NT2/D1 (cell line): Measurements from ENCODE around the gene ADGRB3.

ENCODE experiments used
- DNase-seq: peaks from one replicate; pipeline ENCODE4 v3.0.0-alpha.2; 2011; ENCODE audit warnings: low read depth, low spot score
- H3K27me3 ChIP-seq: 2 replicates; pipeline ENCODE4 v1.6.0; 2011; ENCODE audit warnings: mild to moderate bottlenecking; ENCODE audit not compliant: insufficient read length, insufficient read depth
- H3K36me3 ChIP-seq: 2 replicates; pipeline ENCODE4 v1.6.1; 2011; ENCODE audit warnings: mild to moderate bottlenecking, low read length, mixed read lengths; ENCODE audit not compliant: insufficient read depth, insufficient read length
- H3K4me1 ChIP-seq: 2 replicates; pipeline ENCODE4 v1.5.1; 2011; ENCODE audit not compliant: insufficient read depth, insufficient read length
- H3K4me3 ChIP-seq: 2 replicates; pipeline ENCODE4 v1.5.1; 2011; ENCODE audit warnings: low read depth; ENCODE audit not compliant: insufficient read length
- H3K9ac ChIP-seq: 2 replicates; pipeline ENCODE4 v1.6.0; 2011; ENCODE audit warnings: low read depth; ENCODE audit not compliant: insufficient read length
- H3K9me3 ChIP-seq: 2 replicates; pipeline ENCODE4 v1.5.1; 2011; ENCODE audit warnings: mild to moderate bottlenecking, low read length; ENCODE audit not compliant: insufficient read depth
- SUZ12 ChIP-seq: IDR thresholded peaks from 2 replicates; pipeline ENCODE4 v1.6.1; 2011; ENCODE audit not compliant: insufficient read length, insufficient read depth; ENCODE audit errors: extremely low read depth
- YY1 ChIP-seq: IDR thresholded peaks from 2 replicates; pipeline ENCODE4 v1.6.1; 2011; ENCODE audit not compliant: insufficient read length, insufficient read depth
- ZNF274 ChIP-seq: IDR thresholded peaks from 2 replicates; pipeline ENCODE4 v1.6.1; 2011; ENCODE audit warnings: mild to moderate bottlenecking, low read depth, low read length

Gene ADGRB3

DNA sequence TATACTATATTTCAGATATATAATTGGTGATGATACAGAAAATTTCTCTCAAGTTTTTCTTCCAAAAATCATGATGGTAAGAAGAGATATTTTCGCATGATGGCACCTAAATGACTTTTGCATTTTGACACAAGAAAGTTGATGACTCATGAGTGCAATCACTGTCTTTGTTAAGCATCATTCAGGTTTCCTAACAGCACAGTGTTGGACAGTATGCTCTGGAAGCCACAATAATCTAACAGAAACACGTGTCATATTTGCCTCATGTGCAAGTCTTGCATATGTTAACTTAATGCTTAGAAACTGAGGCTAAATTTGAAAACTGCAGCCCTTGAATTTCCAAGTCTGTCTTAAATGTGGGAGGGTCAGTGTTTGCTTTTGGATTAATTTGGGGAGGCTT lies 628.2 kb downstream of the ADGRB3 start:
- TF ChIP-seq ZNF274 (no peak), YY1 (no peak), SUZ12 (no peak)
- H3K4me1 ChIP-seq, result no peaks in the 10 kb centered on the region
- no peaks in the 10 kb centered on the region for H3K36me3 ChIP-seq
- DNase-seq, result no peak
- H3K9me3 ChIP-seq, result no peaks in the 10 kb centered on the region
- no peak overlapping the region for H3K9ac ChIP-seq
- no peak overlapping the region for H3K4me3 ChIP-seq
- no peaks in the 10 kb centered on the region for H3K27me3 ChIP-seq

DNA sequence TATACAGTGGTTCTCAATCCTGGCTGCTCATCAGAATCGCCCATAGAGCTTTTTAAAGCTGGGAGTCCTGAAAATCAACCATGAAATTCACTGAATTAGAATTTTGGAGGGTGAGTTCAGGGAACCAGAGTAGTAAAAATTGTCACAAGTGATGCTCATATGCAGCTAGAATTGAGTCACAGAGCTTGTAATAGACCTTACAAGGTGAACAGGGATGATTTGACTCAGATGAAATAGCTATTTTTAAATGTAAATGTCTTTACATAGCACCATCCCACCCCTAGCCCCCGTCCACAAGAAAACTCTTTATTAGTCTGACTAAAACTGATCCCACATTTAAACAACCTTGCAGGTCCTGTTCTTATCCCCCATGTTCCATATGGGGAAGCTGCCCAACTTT lies 630.0 kb downstream of the ADGRB3 start:
- Histone ChIP-seq H3K4me3 (no peak overlapping the region), H3K4me1 (no peaks in the 10 kb centered on the region), H3K36me3 (no peaks in the 10 kb centered on the region), H3K9ac (no peak overlapping the region), H3K9me3 (no peaks in the 10 kb centered on the region), H3K27me3 (no peaks in the 10 kb centered on the region)
- no peak for DNase-seq
- TF ChIP-seq YY1 (no peak), ZNF274 (no peak), SUZ12 (no peak)

DNA sequence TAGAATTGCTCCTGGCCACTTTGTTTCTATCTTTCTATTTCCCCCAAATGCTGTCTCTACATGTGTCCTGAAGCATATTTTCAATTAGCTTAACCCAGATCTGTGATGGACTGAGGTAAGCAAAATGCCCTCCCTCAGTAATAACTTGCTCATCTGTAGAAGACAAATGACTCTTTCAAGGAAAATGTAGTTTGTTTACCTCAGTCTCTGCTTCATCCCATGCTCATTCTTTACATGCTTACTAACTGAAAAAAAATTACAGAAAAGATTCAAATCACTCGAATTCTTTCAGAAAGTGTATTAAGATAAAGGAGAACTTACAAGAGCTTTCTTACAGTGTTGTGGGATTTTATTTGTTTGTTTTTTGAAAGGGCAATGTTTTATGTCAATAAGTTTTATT lies 630.6 kb downstream of the ADGRB3 start:
- Histone ChIP-seq H3K36me3 (no peaks in the 10 kb centered on the region), H3K4me1 (no peaks in the 10 kb centered on the region), H3K9me3 (no peaks in the 10 kb centered on the region), H3K9ac (no peak overlapping the region), H3K4me3 (no peak overlapping the region), H3K27me3 (no peaks in the 10 kb centered on the region)
- TF ChIP-seq ZNF274 (no peak), YY1 (no peak), SUZ12 (no peak)
- no peak for DNase-seq

DNA sequence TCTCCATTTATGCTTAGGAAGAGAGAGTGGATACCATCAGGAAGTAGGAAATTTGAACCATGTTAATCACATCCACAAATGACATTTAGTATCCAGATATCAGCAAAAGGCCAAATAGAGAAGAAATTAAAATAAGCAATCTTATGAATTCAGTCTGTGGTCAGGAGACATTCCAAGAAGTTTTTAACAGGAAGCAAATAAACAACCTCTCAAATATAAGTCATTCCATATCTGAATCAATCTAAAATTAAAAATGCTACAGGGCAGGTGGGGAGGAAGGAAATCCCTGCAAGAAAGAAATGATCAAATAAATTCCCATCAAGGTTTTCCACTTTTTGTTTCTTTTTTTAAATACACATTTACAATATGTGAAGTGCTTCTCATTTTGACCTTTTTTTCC lies 641.1 kb downstream of the ADGRB3 start:
- Histone ChIP-seq H3K4me1 (no peaks in the 10 kb centered on the region), H3K9me3 (no peaks in the 10 kb centered on the region), H3K4me3 (no peak overlapping the region), H3K27me3 (no peaks in the 10 kb centered on the region), H3K9ac (no peak overlapping the region), H3K36me3 (no peaks in the 10 kb centered on the region)
- TF ChIP-seq ZNF274 (no peak), YY1 (no peak), SUZ12 (no peak)
- DNase-seq, result no peak

DNA sequence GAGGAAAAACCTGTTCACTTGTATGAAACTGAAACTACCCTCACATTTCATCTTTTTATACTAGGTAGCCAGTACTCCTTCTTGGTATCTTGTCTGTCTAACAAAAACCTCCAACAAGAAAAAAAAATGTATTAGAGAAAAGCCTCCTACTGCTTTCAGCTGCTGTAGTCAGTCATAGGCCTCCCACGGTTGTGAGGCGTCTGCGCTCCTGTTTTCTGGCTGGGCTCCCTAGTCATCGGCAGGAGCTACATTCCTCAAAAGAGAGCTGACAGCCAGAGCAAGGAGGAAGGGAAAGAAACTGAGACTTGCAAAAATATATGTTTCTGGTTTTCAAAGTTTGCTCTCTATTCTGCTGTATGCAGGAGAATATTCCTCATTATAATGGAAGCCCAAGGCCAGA lies 644.7 kb downstream of the ADGRB3 start:
- TF ChIP-seq YY1, result no peak
- TF ChIP-seq SUZ12, result no peak
- TF ChIP-seq ZNF274, result no peak
- H3K9ac ChIP-seq, result no peak overlapping the region
- no peaks in the 10 kb centered on the region for H3K36me3 ChIP-seq
- DNase-seq, result no peak
- no peak overlapping the region for H3K4me3 ChIP-seq
- H3K27me3 ChIP-seq, result no peaks in the 10 kb centered on the region
- H3K9me3 ChIP-seq, result no peaks in the 10 kb centered on the region
- H3K4me1 ChIP-seq, result no peaks in the 10 kb centered on the region

DNA sequence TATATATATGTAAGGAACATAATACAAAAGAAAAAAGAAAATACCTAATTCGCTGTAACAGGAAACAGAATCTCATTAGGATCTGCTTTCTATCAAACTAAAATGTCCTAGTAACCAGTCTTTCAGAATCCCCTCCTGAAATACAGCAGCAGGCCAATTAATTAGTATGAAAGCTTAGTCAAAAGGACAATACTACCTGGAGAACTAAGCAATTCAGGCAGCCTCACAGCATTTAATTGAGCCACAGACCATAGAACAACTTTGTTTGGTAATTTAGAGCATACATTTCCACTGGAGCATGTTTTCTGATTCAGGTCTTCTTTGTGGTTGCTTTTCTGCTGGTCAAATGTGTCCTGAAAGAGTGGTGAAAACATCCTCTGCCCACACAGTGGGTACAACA lies 645.8 kb downstream of the ADGRB3 start:
- H3K36me3 ChIP-seq, result no peaks in the 10 kb centered on the region
- H3K27me3 ChIP-seq, result no peaks in the 10 kb centered on the region
- no peak for TF ChIP-seq YY1
- TF ChIP-seq SUZ12, result no peak
- TF ChIP-seq ZNF274, result no peak

DNA sequence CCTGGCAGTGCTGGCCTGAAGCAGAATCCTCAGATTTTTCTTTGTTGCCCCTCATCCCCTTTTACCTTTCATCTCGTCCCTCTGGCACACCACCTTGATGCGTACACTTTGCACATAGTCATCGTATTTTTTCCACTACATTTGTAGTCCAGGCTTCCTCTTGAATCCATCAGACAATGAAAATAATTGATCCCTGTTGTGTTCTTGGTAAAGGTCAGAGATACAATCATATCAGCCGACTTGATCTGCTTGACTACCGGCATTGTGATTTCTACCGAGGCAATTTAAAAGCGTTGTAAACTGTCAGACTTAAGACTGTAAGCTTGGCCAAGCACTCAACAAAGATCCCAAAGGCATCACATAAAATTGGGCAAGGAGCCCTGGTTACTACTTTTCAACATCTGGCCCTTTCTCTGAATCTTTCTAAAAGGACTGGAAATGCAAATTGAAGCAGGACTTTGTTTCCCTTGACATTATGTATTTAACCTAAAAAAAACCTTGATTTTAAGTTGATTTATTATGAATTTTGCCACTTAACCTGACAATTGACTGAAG lies 649.2 kb downstream of the ADGRB3 start:
- no peak for TF ChIP-seq YY1
- no peak for TF ChIP-seq SUZ12

More for the DNA sequence above, 645.8 kb downstream of the ADGRB3 start:
- DNase-seq, result no peak
- Histone ChIP-seq H3K9ac (no peak overlapping the region), H3K4me3 (no peak overlapping the region), H3K9me3 (no peaks in the 10 kb centered on the region), H3K4me1 (no peaks in the 10 kb centered on the region)

More for the DNA sequence above, 649.2 kb downstream of the ADGRB3 start:
- no peaks in the 10 kb centered on the region for H3K4me1 ChIP-seq
- H3K4me3 ChIP-seq, result no peak overlapping the region
- DNase-seq, result no peak
- no peaks in the 10 kb centered on the region for H3K36me3 ChIP-seq
- H3K9me3 ChIP-seq, result no peaks in the 10 kb centered on the region
- no peaks in the 10 kb centered on the region for H3K27me3 ChIP-seq
- H3K9ac ChIP-seq, result no peak overlapping the region
